Spleen (tissue), 11 donors: ENCODE results near the gene RNF148. TPM values are rescaled to one million over a fixed set of nuclear protein-coding genes. Genes with fewer than 3 reads are reported as not detected.

Source experiments
- DNase-seq: peaks from one replicate; pipeline ENCODE4 v3.0.0-alpha.2; 2020
- H3K27ac ChIP-seq, 8 donors: fragments of 200-600 bp; sonication (generic) in 7 of 8; 1 replicate in 4 of 8; 2 replicates in 4 of 8; pipeline versions ENCODE4 v1.5.0 to v1.8.0; 2016 to 2021; ENCODE audit warnings: inconsistent platforms in 4 of 8, mild to moderate bottlenecking in 4 of 8, moderate library complexity in 1 of 8
- H3K27me3 ChIP-seq, 7 donors: fragments of 200-600 bp; sonication (generic) in 6 of 7; replicated peaks in 1 of 7; 1 replicate in 4 of 7; 2 replicates in 3 of 7; pipeline versions ENCODE4 v1.5.0 to v1.8.0; 2016 to 2021; ENCODE audit warnings: inconsistent platforms in 3 of 7, mild to moderate bottlenecking in 1 of 7
- H3K36me3 ChIP-seq, 6 donors: fragments of 200-600 bp; sonication (generic) in 5 of 6; 1 replicate in 4 of 6; 2 replicates in 2 of 6; pipeline versions ENCODE4 v1.5.0 to v1.8.0; 2016 to 2021; ENCODE audit warnings: inconsistent platforms in 2 of 6
- H3K4me1 ChIP-seq, 6 donors: fragments of 200-600 bp; sonication (generic) in 5 of 6; 1 replicate in 3 of 6; 2 replicates in 3 of 6; pipeline versions ENCODE4 v1.5.0 to v1.8.0; 2016 to 2021; ENCODE audit warnings: inconsistent platforms in 3 of 6
- H3K4me3 ChIP-seq, 8 donors: fragments of 200-600 bp; sonication (generic) in 7 of 8; 1 replicate in 4 of 8; 2 replicates in 4 of 8; pipeline versions ENCODE4 v1.5.0 to v1.8.0; 2016 to 2021; ENCODE audit warnings: inconsistent platforms in 4 of 8, mild to moderate bottlenecking in 4 of 8, moderate library complexity in 2 of 8
- H3K9me3 ChIP-seq, 8 donors: fragments of 200-600 bp; sonication (generic) in 7 of 8; 1 replicate in 4 of 8; 2 replicates in 4 of 8; pipeline versions ENCODE4 v1.5.0 to v1.8.0; 2016 to 2021; ENCODE audit warnings: inconsistent platforms in 4 of 8
- CTCF ChIP-seq, 11 experiments: fragments of 200-600 bp in 7 of 11; fragments of 450-650 bp in 4 of 11; sonication (generic) in 4 of 11; IDR thresholded peaks in 8 of 11; conservative IDR thresholded peaks in 3 of 11; 1 replicate in 7 of 11; 2 replicates in 4 of 11; pipeline versions ENCODE4 v1.4.0 to v1.8.0; 2016 to 2021; ENCODE audit warnings: antibody characterized with exemption in 11 of 11, inconsistent platforms in 4 of 11, mild to moderate bottlenecking in 1 of 11
- POLR2A ChIP-seq, 3 donors: fragments of 450-650 bp; IDR thresholded peaks; one replicate each; pipeline ENCODE4 v1.5.1; 2017; ENCODE audit warnings: antibody characterized with exemption in 3 of 3, mild to moderate bottlenecking in 1 of 3
- POLR2AphosphoS5 ChIP-seq, 3 donors: sonication (generic); formaldehyde crosslinking; IDR thresholded peaks; one replicate each; pipeline ENCODE4 v1.5.1; 2017; ENCODE audit warnings: antibody characterized with exemption in 3 of 3
- WGBS, 5 donors: extraction: QIAGEN DNeasy Blood & Tissue Kit in 3 of 5; methylation state at CpG; one replicate each; pipeline versions ENCODE4 v1.1.5 to v1.1.7; 2013 to 2018; 5-methylcytosine and 5-hydroxymethylcytosine counted together
- intact Hi-C: fragments of 100-400 bp; cut with DNase I; formaldehyde crosslinking; loops from one replicate; pipeline ENCODE4 v1.15.0; 2023; ENCODE audit warnings: low total_unique reads
- polyA plus RNA-seq, 3 donors: library from polyadenylated mRNA; stranded (reverse); fragments of 200-250 nt; gene quantifications; one replicate each; pipeline ENCODE4 v1.2.1, GENCODE V29; 2013
- total RNA-seq, 7 donors: library from RNA; depleted of rRNA in 3 of 7; stranded (reverse); fragments of >200 nt in 3 of 7; fragmentation: NEBNext Ultra II Directional in 4 of 7; extraction: Animal tissue kit (Norgen Biotek cat#: 25700) in 4 of 7; gene quantifications; one replicate each; pipeline versions ENCODE4 v1.1.0 to v1.2.1, GENCODE V29; 2016 to 2021
- donor health status: healthy with polysubstance abuse.
- donor health status: DM: no; HTN: no; CAD: no; lungs with moderate emphysema.
- donor health status: DM: no; HTN: no; CAD: no.
- donor health status: Bipolar disorder and iron deficiency.
- donor health status: healthy.
- donor health status: DM: no; HTN: no; CAD: no.
- donor health status: DM: yes; HTN: yes; CAD: no.

RNF148 gene
- total and polyA plus RNA-seq, 10 donors, result 0.06 to 2.2 (median 0.99) TPM; not detected in 2

DNA sequence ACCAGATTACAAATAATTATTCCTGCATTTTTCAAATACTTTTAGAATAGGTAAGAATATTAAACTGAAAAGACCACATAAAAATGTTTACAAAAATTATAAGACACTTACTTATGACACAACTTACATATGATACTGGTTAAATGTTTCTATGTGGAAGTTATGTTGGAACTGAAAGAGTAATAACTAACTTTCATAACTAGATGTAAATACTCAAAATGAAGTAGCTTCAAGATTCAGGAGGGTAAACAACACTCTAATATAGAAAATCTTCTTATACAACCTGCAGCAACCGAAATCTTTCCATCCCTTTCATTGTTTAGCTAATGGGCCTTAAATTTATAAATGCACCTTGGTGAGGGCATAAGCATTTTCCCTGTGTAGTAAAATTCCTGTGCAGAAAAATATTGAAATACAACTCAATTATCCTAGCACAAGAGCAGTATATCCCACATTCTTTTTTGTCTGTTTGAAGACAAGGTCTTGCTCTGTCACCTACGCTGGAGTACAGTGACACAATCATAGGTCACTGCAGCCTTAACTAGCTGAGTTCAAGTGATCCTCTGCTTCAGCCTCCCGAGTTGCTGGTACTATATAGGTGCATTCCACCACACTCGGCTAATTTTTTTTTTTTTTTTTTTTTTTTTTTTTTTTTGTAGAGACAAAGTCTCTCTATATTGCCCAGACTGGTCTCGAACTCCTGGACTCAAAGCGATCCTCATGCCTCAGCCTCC lies 14.8 kb upstream of the RNF148 start:
- H3K27me3 ChIP-seq, result no peaks in the 10 kb centered on the region
- H3K4me3 ChIP-seq, result no peak overlapping the region
- DNase-seq, result no peak
- peaks cover 0 to 4% (median 0%) of the 10 kb centered on the region in 8 donors for H3K9me3 ChIP-seq
- H3K4me1 ChIP-seq, result no peaks in the 10 kb centered on the region
- WGBS, 5 donors, result 80 to 92% (median 86%) methylated on average over 6 of the region's 6 CpGs
- no peak for TF ChIP-seq CTCF (IDR thresholded peaks at IDR 0.05 in 8 of 11, conservative IDR thresholded peaks at IDR 0.05 in 3 of 11)
- TF ChIP-seq POLR2A (IDR thresholded peaks at IDR 0.05), result no peak
- no peak for TF ChIP-seq POLR2AphosphoS5 (IDR thresholded peaks at IDR 0.05)
- intact Hi-C loops, result no loop called here
- no peak overlapping the region for H3K27ac ChIP-seq
- H3K36me3 ChIP-seq, result no peaks in the 10 kb centered on the region

DNA sequence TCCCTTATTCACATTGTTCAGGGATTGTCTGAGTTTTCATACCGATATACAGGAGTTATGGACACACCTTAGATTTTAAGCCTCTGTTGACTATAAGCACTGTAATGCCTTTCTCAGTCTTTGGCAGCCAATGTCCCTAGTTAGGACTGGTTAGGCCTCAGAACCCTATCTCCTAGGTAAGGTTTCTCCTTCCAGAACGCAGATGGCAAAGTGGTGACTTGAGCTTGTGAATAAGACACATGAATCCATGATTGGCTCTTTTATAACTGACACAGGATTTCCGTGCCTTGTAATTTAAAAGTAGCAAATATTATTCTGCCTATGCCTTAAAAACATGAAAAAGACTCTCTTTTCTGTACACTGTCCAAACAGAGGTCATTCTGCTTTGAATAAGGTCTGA lies 12.5 kb upstream of the RNF148 start:
- intact Hi-C loops, result no loop called here
- H3K4me1 ChIP-seq, result no peaks in the 10 kb centered on the region
- no peaks in the 10 kb centered on the region for H3K27me3 ChIP-seq
- H3K9me3 ChIP-seq, result peaks cover 0 to 4% (median 0%) of the 10 kb centered on the region in 8 donors
- no peaks in the 10 kb centered on the region for H3K36me3 ChIP-seq
- no peak overlapping the region for H3K4me3 ChIP-seq
- DNase-seq, result no peak
- WGBS, 5 donors, result 72 to 95% (median 83%) methylated on average over 3 of the region's 3 CpGs
- no peak overlapping the region for H3K27ac ChIP-seq
- TF ChIP-seq POLR2AphosphoS5 (IDR thresholded peaks at IDR 0.05), result no peak
- no peak for TF ChIP-seq CTCF (IDR thresholded peaks at IDR 0.05 in 8 of 11, conservative IDR thresholded peaks at IDR 0.05 in 3 of 11)
- TF ChIP-seq POLR2A (IDR thresholded peaks at IDR 0.05), result no peak

GRCh38 chr7:122710916-122711315 lies 8.2 kb upstream of the RNF148 start:
- 49 to 69% (median 57%) methylated on average over 1 of the region's 1 CpG for WGBS, 5 donors
- Histone ChIP-seq H3K9me3 (no peaks in the 10 kb centered on the region), H3K27me3 (no peaks in the 10 kb centered on the region), H3K4me3 (no peak overlapping the region), H3K27ac (no peak overlapping the region), H3K4me1 (no peaks in the 10 kb centered on the region), H3K36me3 (no peaks in the 10 kb centered on the region)
- no peak for DNase-seq
- TF ChIP-seq POLR2AphosphoS5 (IDR thresholded peaks at IDR 0.05) (no peak), CTCF (IDR thresholded peaks at IDR 0.05 in 8 of 11, conservative IDR thresholded peaks at IDR 0.05 in 3 of 11) (no peak), POLR2A (IDR thresholded peaks at IDR 0.05) (no peak)
- intact Hi-C loops, result no loop called here

DNA sequence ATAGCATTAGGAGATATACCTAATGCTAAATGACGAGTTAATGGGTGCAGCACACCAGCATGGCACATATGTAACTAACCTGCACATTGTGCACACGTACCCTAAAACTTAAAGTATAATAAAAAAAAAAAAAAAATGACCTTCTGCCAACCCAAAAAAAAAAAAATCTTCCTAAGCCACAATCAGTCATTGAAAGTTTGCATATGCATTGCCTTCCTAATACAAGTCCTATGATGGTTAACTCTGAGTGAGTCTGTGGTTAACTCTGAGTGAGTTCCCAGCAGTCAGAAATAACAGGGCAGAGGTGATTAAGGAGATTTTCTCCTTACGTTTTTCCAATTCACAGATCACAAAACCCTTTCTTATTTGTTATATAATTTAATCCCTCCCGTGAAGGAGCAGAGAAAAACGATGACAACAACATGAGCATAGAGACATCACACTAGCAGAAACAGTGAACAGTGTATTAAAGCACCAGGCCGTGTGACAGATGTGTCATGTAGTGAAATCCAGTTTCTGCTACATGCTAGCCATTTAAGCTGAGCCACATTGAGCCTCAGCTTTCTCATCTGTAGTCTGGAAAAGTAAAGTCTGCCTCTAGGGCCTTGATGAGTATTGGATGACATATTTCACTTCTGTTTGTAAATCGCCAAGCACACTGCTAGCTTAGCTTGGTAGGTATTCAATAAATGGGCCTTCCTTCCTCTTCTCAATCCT lies 7.4 kb upstream of the RNF148 start:
- Histone ChIP-seq H3K4me3 (no peak overlapping the region), H3K36me3 (no peaks in the 10 kb centered on the region), H3K4me1 (no peaks in the 10 kb centered on the region), H3K27ac (no peak overlapping the region), H3K9me3 (no peaks in the 10 kb centered on the region), H3K27me3 (no peaks in the 10 kb centered on the region)
- 78 to 92% (median 81%) methylated on average over 7 of the region's 7 CpGs for WGBS, 5 donors
- TF ChIP-seq CTCF (IDR thresholded peaks at IDR 0.05 in 8 of 11, conservative IDR thresholded peaks at IDR 0.05 in 3 of 11) (no peak), POLR2A (IDR thresholded peaks at IDR 0.05) (no peak), POLR2AphosphoS5 (IDR thresholded peaks at IDR 0.05) (no peak)
- DNase-seq, result no peak
- intact Hi-C loops, result no loop called here
